ENCODE results near the gene NEU3.

NEU3 gene

DNA sequence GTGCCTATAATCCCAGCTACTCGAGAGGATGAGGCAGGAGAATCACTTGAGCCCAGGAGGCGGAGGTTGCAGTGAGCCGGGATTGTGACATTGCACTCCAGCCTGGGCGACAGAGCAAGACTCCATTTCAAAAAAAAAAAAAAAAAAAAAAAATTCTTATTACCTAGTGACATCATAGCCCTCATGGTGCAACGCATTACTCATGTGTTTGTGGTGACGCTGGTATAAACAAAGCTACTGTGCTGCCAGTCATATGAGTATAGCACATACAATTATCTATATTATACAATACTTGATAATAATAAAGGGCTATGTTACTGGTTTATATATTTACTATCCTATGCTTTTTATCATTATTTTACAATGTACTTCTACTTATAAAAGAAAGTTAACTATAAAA is 66.8 kb downstream of the NEU3 start:
- no peaks in the 10 kb centered on the region for H3K27me3 ChIP-seq (ENCODE audit: control insufficient read depth, insufficient read depth, low read length)
- H3K27ac ChIP-seq (ENCODE audit: low read depth, low read length), result no peak overlapping the region
- H3K4me1 ChIP-seq (ENCODE audit: control insufficient read depth, insufficient read depth, low read length), result no peaks in the 10 kb centered on the region
- no peaks in the 10 kb centered on the region for H3K36me3 ChIP-seq (ENCODE audit: control insufficient read depth, insufficient read depth, low read length)
- no peak overlapping the region for H3K9ac ChIP-seq (ENCODE audit: low read length)
- no peak overlapping the region for H3K4me3 ChIP-seq (ENCODE audit: low read length)

DNA sequence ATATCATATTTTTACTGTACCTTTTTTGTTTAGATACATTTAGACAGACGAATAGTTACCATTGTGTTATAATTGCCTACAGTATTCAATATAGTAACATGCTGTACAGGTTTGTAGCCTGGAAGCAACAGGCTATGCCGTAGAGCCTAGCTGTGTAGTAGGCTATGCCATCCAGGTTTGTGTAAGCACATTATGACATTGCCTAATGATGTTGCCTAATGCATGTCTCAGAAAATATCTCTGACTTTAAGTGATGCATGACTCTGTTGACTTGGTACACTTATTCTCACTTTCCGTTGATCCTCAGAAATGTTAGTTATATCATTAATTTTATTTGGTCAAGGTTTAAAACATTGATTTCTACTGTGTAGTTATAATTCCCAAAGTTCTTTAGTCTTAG is 68.1 kb downstream of the NEU3 start:
- H3K36me3 ChIP-seq (ENCODE audit: control insufficient read depth, insufficient read depth, low read length), result no peaks in the 10 kb centered on the region
- no peaks in the 10 kb centered on the region for H3K27me3 ChIP-seq (ENCODE audit: control insufficient read depth, insufficient read depth, low read length)
- no peaks in the 10 kb centered on the region for H3K4me1 ChIP-seq (ENCODE audit: control insufficient read depth, insufficient read depth, low read length)
- H3K4me3 ChIP-seq (ENCODE audit: low read length), result no peak overlapping the region
- H3K9ac ChIP-seq (ENCODE audit: low read length), result no peak overlapping the region
- H3K27ac ChIP-seq (ENCODE audit: low read depth, low read length), result no peak overlapping the region

DNA sequence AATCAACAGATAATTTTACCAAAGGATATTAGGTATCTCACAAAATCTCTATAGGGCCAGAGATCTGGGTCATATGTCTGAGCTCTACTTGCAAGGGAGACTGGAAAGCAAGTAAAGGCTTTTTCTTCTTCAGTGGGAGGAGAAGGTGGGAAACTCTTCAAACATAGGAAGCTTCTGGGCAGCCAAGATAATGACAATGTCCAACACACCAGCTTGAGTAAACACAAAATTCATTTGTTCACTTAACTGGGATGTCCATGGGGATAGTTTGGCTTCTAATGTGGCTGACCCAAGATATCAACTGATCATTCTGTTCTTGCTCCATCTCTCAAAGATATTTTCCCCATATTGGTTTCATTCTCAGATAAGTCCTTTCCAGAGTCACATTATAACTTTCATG is 70.6 kb downstream of the NEU3 start:
- Histone ChIP-seq H3K4me1 (ENCODE audit: control insufficient read depth, insufficient read depth, low read length) (no peaks in the 10 kb centered on the region), H3K36me3 (ENCODE audit: control insufficient read depth, insufficient read depth, low read length) (no peaks in the 10 kb centered on the region), H3K27me3 (ENCODE audit: control insufficient read depth, insufficient read depth, low read length) (no peaks in the 10 kb centered on the region), H3K27ac (ENCODE audit: low read depth, low read length) (no peak overlapping the region), H3K9ac (ENCODE audit: low read length) (no peak overlapping the region), H3K4me3 (ENCODE audit: low read length) (no peak overlapping the region)

DNA sequence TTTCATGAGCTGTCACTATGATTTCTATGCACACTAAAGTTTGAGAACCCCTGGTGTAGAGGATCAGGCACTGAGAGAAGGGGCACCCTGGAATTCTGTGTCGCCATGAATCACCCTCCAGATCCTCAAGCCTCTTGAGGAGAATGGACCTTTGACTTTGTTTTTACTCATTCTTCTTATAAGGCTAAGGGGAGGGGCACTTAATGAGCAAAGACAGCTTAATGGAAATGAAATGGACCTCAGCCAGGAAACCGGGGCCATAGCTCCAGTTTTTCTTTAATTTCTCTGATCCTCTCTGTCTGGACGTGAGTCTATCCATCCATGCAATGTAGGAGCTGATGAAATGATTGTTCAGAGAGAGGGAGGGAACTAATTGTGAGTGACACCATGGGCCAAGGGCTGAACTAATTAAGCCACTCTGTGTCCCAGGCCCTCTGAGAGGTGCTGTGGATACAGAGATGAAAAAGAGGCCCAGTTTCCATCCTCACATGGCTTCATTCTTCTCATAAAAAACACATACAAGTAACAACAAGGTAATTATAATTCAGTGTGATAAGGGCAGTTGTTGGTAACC is 75.1 kb downstream of the NEU3 start:
- Histone ChIP-seq H3K36me3 (ENCODE audit: control insufficient read depth, insufficient read depth, low read length) (no peaks in the 10 kb centered on the region), H3K9ac (ENCODE audit: low read length) (no peak overlapping the region), H3K4me3 (ENCODE audit: low read length) (no peak overlapping the region), H3K4me1 (ENCODE audit: control insufficient read depth, insufficient read depth, low read length) (no peaks in the 10 kb centered on the region), H3K27me3 (ENCODE audit: control insufficient read depth, insufficient read depth, low read length) (no peaks in the 10 kb centered on the region), H3K27ac (ENCODE audit: low read depth, low read length) (no peak overlapping the region)

DNA sequence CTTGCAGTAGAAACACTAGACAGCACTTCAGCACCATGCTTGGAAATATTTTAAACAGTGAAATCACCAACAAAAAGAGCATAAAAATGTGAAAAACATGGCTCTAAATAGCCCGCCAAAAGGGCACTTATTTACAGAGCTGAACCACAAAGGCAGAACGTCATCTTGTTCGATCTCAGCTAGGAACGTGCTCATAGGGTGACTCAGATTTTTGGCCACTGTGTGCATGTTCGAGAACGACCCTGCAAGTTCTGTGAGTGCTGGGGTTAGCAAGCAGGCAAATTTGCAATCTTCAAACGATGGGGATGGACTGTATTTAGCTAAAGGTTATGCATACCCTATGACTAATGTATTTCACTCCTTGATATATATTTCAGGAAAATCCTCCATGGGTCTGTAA is 77.3 kb downstream of the NEU3 start:
- no peak overlapping the region for H3K9ac ChIP-seq (ENCODE audit: low read length)
- no peaks in the 10 kb centered on the region for H3K4me1 ChIP-seq (ENCODE audit: control insufficient read depth, insufficient read depth, low read length)
- H3K4me3 ChIP-seq (ENCODE audit: low read length), result no peak overlapping the region
- no peaks in the 10 kb centered on the region for H3K27me3 ChIP-seq (ENCODE audit: control insufficient read depth, insufficient read depth, low read length)
- H3K36me3 ChIP-seq (ENCODE audit: control insufficient read depth, insufficient read depth, low read length), result no peaks in the 10 kb centered on the region
- no peak overlapping the region for H3K27ac ChIP-seq (ENCODE audit: low read depth, low read length)

Measured in rectal smooth muscle tissue (tissue), 1 donor.